GM12872 (cell line): ENCODE measurements around the gene MRPS2.

Source experiments
- TF ChIP-seq, protein P1 (sequence below): IDR thresholded peaks from 3 replicates; pipeline ENCODE4 v1.5.1; 2011; ENCODE audit warnings: low read depth, mild to moderate bottlenecking, low read length, moderate library complexity; ENCODE audit not compliant: insufficient read depth

The MRPS2 gene

DNA sequence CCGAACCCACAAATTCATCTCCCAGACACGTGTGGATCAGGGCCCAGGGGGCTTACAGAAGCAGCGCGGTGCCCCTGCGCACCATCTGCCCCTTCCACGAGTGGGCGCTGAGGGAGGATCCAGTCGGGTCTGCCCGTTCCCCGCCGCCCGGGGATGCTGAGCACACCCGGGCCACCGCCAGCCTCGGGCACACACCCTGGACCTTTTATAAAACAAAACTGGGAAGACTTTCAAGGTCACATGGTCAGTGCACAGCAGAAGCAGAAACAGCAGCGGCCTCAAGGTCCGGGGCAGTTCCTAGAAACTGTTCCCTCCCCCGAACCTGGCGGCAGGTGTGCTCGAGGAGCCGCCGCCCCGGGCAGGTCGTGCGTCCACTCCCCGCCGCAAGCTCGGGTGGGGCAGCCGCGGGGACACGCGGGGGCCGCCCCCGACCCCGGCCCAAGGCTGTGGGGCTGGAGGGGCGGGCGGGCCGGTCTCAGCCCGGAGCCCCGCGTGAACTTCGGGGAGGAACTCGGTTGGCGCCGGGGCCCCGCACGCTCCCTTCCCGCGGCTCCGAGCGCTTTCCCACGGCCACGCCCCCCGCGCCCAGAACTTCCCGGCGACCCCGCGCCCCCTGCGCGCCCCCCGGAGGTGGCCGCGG is 21.5 kb upstream of the MRPS2 start:
- TF ChIP-seq, protein P1, sequence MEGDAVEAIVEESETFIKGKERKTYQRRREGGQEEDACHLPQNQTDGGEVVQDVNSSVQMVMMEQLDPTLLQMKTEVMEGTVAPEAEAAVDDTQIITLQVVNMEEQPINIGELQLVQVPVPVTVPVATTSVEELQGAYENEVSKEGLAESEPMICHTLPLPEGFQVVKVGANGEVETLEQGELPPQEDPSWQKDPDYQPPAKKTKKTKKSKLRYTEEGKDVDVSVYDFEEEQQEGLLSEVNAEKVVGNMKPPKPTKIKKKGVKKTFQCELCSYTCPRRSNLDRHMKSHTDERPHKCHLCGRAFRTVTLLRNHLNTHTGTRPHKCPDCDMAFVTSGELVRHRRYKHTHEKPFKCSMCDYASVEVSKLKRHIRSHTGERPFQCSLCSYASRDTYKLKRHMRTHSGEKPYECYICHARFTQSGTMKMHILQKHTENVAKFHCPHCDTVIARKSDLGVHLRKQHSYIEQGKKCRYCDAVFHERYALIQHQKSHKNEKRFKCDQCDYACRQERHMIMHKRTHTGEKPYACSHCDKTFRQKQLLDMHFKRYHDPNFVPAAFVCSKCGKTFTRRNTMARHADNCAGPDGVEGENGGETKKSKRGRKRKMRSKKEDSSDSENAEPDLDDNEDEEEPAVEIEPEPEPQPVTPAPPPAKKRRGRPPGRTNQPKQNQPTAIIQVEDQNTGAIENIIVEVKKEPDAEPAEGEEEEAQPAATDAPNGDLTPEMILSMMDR = peak; percentile 21; the same call in 1 of the 3 replicates

DNA sequence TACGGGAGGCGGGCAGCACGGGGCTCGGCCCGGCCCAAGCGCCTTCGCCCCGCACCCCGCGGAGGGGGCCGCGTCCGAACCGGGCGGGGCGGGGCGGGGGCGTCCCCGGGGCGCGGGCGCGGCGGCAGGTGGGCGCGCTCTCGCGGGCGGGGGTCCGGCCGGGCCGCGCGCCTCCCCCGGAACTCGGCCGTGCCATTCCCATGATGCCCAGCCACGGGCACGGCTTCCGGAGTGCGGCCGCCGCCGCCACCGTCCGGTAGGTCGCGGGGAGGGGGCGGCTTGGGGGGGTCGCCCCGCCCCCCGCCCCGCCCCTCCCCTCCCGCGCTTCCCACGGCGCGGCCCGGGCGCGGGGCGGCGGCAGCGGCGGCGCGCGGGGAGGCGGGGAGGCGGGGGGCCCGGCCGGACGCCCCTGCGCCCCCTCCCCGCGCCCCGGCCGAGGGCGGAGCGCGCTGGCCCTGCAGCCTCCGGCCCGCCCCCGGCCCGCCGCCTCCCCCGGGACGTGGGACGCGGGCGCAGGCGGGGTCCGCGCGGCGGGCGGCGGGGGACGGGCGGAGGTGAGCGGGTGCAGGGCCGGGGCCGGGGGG is 20.9 kb upstream of the MRPS2 start, which contains the start of gene PPP1R26:
PPP1R26 (plus strand) TSS at position 314 of the 584 bp plus-strand sequence. CDS start 4,729 bp downstream, outside the sequence.
- TF ChIP-seq, protein P1 = no peak

DNA sequence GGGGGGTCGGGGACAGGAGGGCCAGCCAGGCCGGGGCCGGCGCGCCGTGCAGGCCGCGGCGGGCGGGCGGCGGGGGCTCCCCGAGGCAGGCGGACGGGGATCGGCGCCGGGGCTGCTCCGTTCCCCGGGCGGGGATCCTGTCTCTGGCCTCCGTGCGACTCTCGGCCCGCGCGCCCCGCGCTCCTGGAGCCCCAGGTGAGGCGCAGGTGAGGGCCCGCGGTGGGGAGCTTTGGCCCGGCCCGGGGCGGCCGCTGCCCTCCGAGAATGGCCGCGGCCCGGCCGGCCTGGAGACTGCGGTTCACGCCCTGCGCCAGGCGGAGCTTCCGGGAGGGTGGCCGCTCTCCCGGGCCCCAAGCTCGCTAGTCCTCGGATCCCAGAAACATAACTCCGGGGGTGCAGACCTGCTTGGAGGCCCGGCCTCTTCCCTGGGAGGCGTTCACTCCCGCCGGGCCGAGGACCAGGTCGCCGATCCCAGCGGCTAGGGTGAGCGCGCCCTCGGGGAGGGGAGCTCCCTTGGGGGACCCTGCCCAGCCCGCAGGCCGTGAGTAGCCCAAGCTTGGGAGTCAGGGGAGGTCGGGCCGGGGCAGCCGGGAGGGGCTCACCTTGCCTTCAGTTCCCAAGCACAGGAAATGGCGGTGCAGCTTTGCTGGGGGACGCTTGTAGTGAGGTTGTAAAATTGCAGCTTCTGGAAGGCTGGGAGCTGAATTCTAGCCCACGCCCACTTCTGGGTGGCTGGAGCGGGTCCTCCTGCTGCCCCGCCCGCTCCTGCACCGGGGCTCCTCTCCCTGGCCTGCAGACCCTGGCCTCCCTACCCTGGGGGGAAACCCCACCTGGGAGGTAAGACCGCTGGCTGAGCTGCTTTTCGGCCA is 20.2 kb upstream of the MRPS2 start:
- TF ChIP-seq, protein P1 = no peak

DNA sequence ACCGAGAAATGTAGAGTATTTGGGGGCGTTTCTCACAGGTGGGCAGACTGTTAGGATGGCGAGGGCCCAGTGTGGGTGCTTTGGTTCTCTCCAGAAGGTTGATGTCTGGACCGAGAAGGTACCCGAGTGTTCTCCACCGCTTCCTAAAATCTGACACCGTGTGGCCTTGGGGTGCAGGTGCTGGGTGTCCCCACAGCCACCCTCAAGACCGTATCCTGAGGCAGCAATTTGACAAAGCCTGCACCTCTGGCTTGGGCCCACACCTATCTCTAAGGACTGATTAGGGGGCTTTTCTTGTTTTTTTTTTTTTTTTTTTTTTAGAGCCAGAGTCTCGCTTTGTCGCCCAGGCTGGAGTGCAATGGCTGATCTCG is 19.6 kb upstream of the MRPS2 start:
- TF ChIP-seq, protein P1 = no peak

DNA sequence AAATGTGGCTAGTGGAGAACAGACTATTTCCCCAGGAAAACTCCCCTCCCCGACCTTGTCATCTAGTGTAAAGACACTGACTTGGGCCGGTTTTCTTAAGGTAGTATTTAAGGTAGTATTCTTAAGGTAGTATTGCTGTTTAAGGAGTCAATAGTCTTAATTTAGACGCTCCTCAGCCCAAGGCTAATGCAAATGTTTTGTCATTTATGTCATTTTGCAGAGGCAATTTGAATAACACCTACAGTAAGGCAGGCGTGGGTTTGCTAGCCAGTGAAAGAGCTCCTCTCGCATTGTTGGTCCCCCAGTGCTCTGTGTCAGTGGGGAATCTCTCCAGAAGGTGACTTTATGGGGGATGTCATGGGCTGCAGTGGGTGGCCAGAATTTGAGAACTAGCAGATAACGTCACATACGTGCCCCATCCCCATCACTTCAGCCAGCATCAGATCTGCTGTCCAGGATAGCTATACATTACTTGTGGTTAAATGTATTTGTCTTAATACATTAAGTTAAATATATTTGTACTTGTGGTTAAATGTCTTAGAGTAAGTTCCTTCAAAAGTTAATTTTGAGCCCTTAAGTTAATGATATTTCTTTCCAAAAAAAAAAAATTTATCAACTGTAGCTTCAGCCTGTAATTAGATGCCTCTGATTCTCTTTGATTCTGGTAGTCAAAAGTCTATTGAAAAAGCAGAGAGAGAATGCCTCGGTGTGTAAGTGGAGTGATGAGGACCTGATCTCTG is 18.3 kb upstream of the MRPS2 start:
- TF ChIP-seq, protein P1 = no peak

DNA sequence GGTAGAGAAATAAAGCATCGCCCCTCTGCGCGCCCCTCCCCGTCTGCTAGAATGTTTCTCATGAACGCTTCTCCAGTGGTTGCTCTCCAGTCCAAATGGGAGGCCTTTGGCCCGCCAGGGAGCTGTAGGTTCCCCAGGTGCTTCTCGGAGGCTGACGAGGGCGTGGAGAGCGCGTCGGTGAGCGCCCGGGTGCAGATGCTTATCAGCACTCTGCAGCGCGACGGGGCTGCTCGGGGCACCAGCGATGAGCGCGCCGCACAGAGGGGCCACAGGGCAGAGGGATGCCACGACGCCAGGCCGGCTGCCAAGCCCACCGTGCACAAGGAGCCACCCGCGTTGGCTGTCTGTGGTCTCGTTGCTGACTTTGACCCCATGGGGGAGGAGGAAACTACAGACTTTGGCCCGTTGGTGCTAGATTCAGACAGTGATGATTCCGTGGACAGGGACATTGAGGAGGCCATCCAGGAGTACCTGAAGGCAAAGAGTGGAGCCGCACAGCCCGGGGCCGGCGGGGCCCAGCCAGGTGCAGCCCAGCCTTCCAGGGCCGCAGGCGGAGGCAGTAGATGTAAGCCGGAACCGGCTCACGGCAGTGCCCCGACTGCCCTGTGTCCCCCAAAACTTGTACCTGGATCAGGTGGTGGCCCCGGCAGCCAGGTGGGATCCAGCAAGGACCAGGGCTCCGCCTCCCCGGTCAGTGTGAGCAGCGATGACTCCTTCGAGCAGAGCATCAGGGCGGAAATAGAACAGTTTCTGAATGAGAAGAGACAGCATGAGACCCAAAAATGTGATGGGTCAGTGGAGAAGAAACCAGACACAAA is 15.8 kb upstream of the MRPS2 start:
- TF ChIP-seq, protein P1 = no peak
